ENCODE results near the gene MDFIC2. TPM values are rescaled to one million over a fixed set of nuclear protein-coding genes. Genes with fewer than 3 reads are reported as not detected.
A peak's percentile ranks its signal among the peaks of the same experiment; 100 is the strongest.
"Not testable (repeated sequence)": the region's sequence is repeated elsewhere in the genome, so short reads cannot be mapped to it uniquely, and the experiment has no call there.

Gene MDFIC2
- not detected in 2 replicates for total RNA-seq

GRCh38 chr3:70312336-70312735 lies at the start of gene MDFIC2:
Gene MDFIC2 (minus strand): TSS chr3:70312638. CDS start chr3:70311973, 665 bp downstream.
- no peak for DNase-seq

- peak; percentile 20 for DNase-seq
Observed at GRCh38 chr3:70360979-70361760, 48.7 kb upstream of the MDFIC2 start.

- DNase-seq: no peak
Observed at GRCh38 chr3:70359711-70360110, 47.3 kb upstream of the MDFIC2 start.

GRCh38 chr3:70358978-70359580 lies 46.6 kb upstream of the MDFIC2 start:
- peak; percentile 66 for DNase-seq

- no peak for DNase-seq
Observed at GRCh38 chr3:70352215-70352614, 39.8 kb upstream of the MDFIC2 start.

- DNase-seq: no peak
Observed at GRCh38 chr3:70342149-70342548, 29.7 kb upstream of the MDFIC2 start.

GRCh38 chr3:70336885-70337284 lies 24.4 kb upstream of the MDFIC2 start:
- not testable (repeated sequence) for DNase-seq

- DNase-seq: no peak
Observed at GRCh38 chr3:70333080-70333479, 20.6 kb upstream of the MDFIC2 start.

GRCh38 chr3:70315021-70315420 lies 2.6 kb upstream of the MDFIC2 start:
- DNase-seq: no peak

GRCh38 chr3:70310809-70311208 lies 1.6 kb downstream of the MDFIC2 start:
- DNase-seq: no peak

- DNase-seq: no peak
Observed at GRCh38 chr3:70309591-70309990, 2.8 kb downstream of the MDFIC2 start.

GRCh38 chr3:70308760-70309159 lies 3.7 kb downstream of the MDFIC2 start:
- DNase-seq: no peak

- DNase-seq: no peak
Observed at GRCh38 chr3:70306736-70307135, 5.7 kb downstream of the MDFIC2 start.

- no peak for DNase-seq
Observed at GRCh38 chr3:70298385-70298784, 14.1 kb downstream of the MDFIC2 start.

GRCh38 chr3:70291097-70291482 lies 21.3 kb downstream of the MDFIC2 start:
- no peak for DNase-seq

- DNase-seq: not testable (repeated sequence)
Observed at GRCh38 chr3:70290431-70291096, 21.9 kb downstream of the MDFIC2 start.

- DNase-seq: no peak
Observed at GRCh38 chr3:70281663-70282062, 30.8 kb downstream of the MDFIC2 start.

- DNase-seq: no peak
Observed at GRCh38 chr3:70277304-70277703, 35.1 kb downstream of the MDFIC2 start.

- DNase-seq: no peak
Observed at GRCh38 chr3:70276901-70277300, 35.5 kb downstream of the MDFIC2 start.

GRCh38 chr3:70273492-70273891 lies 38.9 kb downstream of the MDFIC2 start:
- no peak for DNase-seq

GRCh38 chr3:70272798-70273197 lies 39.6 kb downstream of the MDFIC2 start:
- no peak for DNase-seq

- DNase-seq: peak; percentile 34
Observed at GRCh38 chr3:70264122-70264780, 48.2 kb downstream of the MDFIC2 start.

- DNase-seq: no peak
Observed at GRCh38 chr3:70261283-70261682, 51.2 kb downstream of the MDFIC2 start.

All from dermis blood vessel endothelial cell (primary cell).